RWPE1 (cell line): ENCODE data around the gene IFRD2.
A peak's percentile ranks its signal among the peaks of the same experiment; 100 is the strongest.

ENCODE experiments used
- CTCF ChIA-PET: fragments of 350-600 bp; sonication (Branson Sonifier 250); formaldehyde crosslinking; extraction: SDS; loops from one replicate; lab custom pipeline; 2021; lab: Yijun Ruan, JAX
- POLR2A ChIA-PET: fragments of 400-600 bp; formaldehyde crosslinking; extraction: SDS; loops from one replicate; lab custom pipeline; 2020; ENCODE audit warnings: antibody characterized with exemption; ENCODE audit not compliant: low non-redundant PET; lab: Yijun Ruan, JAX
- DNase-seq: peaks from one replicate; pipeline ENCODE4 v3.0.0; 2012; ENCODE audit warnings: low spot score
- H3K27ac ChIP-seq: fragments of 450-650 bp; 2 replicates; pipeline ENCODE4 v1.5.1; 2017
- TF ChIP-seq, protein P1 (sequence below): fragments of 450-650 bp; conservative IDR thresholded peaks from 2 replicates; pipeline ENCODE4 v1.5.1; 2017; ENCODE audit warnings: low read depth, mild to moderate bottlenecking

Gene IFRD2

GRCh38 chr3:50261505-50261904 is 30.7 kb downstream of the IFRD2 start:
- no peak for DNase-seq
- TF ChIP-seq, protein P1, sequence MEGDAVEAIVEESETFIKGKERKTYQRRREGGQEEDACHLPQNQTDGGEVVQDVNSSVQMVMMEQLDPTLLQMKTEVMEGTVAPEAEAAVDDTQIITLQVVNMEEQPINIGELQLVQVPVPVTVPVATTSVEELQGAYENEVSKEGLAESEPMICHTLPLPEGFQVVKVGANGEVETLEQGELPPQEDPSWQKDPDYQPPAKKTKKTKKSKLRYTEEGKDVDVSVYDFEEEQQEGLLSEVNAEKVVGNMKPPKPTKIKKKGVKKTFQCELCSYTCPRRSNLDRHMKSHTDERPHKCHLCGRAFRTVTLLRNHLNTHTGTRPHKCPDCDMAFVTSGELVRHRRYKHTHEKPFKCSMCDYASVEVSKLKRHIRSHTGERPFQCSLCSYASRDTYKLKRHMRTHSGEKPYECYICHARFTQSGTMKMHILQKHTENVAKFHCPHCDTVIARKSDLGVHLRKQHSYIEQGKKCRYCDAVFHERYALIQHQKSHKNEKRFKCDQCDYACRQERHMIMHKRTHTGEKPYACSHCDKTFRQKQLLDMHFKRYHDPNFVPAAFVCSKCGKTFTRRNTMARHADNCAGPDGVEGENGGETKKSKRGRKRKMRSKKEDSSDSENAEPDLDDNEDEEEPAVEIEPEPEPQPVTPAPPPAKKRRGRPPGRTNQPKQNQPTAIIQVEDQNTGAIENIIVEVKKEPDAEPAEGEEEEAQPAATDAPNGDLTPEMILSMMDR = no peak
- CTCF ChIA-PET = interaction anchor here (1.5 kb wide), 1 partner anchor 67 kb away, joined by 6 read pairs; no protein-coding TSS in a partner anchor
- POLR2A ChIA-PET = no interaction called here
- peak overlapping the region; percentile 100 for H3K27ac ChIP-seq

DNA sequence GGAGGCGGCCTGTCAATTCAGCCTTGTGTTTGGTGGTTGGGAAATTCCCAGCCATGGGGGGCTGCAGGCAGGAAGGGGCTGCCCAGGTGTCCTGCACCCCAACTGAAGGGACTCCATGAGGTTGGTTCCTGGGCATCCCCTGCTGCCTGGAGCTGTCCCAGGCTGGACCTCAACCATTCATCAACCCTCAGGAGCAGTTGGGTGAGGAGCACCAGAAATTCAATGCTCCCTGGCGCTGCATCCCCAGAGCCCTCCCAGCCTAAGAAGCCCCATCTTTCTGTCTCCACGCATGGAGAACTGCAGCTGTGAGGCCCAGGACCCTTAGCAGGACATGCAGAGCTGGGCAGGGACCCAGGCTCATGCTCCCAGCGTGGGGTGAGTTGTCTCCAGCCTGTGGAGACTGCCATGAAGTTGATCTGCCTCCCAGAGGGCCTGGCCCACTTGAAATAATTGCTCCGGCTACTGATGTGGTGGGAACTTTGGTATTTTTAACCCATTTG is 31.2 kb downstream of the IFRD2 start:
- ChIA-PET CTCF (interaction anchor here (1.5 kb wide), 1 partner anchor 67 kb away, joined by 6 read pairs; no protein-coding TSS in a partner anchor), POLR2A (no interaction called here)
- DNase-seq = no peak
- TF ChIP-seq, protein P1 = no peak
- peak overlapping the region; percentile 100 for H3K27ac ChIP-seq

DNA sequence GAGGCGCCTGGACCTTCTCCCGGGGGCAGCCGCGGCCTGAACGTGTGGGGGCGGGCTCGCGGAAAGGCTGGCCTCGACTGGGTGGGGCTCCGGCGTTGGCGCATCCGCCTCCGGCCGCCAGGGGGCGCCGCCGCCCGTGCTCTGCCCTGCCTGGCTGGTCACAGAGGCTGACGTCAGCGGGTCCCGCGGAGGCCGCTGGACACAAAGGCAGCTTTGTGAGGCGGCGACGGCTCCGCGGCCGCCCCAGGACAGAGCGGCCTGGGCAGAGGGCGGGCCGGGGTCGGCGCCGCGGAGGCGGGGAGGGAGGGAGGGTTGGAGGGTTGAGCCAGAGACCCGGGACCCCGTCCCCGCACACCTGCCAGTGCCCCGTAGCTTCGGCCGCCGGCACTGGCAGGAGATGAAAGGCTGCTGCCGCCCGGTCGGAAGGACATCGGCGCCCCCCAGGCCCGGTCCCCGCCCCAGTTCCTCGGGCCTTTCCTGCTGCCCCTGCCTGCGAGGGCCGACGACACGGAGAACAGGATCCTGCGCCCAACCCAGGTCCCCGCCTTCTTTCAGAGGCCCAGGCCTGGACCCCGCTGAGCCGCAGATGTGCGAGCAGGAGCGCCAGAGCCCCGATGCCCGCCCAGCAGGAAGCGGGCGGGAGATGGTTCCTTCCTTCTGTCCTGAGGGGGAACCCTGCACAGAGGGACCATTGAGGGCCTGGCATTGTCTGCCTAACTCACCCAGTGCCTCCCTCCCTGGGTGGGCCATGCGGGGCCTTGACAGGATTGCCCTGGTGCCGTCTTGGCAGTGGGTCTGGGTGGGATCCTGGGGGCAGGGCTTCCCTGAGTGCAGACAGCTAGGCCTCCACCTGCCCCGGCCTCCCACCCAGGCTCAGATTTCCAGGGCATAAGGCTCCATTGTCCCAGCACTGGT is 31.9 kb downstream of the IFRD2 start:
- POLR2A ChIA-PET = no interaction called here
- H3K27ac ChIP-seq = peak overlapping the region; percentile 100
- DNase-seq = peak; percentile 77
- CTCF ChIA-PET = interaction anchor here (0.6 to 1.5 kb wide), 6 partner anchors 9 to 66 kb away, joined by 3 to 9 read pairs (median 4); no protein-coding TSS in a partner anchor
- TF ChIP-seq, protein P1 = peak; percentile 96

DNA sequence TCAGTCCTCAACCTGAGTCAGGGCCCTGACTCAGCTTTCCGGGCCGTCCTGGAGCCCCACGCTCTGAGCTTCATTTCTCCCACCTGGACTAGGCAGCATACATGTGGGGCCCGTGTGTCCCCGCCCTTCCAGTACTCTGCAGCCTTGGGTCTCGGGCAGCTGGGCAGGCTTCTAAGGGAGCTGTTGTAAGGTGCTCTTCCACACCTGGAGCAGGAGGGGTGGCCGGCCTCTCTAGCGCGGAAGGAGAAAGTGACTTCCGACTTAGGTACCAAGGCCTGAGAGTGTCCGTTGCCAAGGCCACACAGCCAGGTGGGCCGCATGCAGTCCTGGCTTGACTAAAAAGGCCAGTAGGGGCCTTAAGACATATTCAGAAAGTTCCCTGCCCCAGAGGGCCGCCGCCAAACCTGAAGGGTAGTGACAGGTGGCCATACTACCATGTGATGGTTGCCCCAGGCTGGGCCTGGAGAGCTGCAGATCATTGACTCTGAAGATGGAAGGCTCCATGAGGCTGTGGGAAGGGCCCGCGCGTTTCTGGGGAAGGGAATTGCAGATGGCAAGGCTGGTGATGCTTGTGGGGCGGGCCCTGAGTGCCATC is 32.7 kb downstream of the IFRD2 start:
- TF ChIP-seq, protein P1 = no peak
- ChIA-PET POLR2A (no interaction called here), CTCF (interaction anchor here (0.6 to 1.0 kb wide), 4 partner anchors 11 to 56 kb away, joined by 3 to 9 read pairs (median 4); no protein-coding TSS in a partner anchor)
- H3K27ac ChIP-seq = peak overlapping the region; percentile 100
- no peak for DNase-seq

DNA sequence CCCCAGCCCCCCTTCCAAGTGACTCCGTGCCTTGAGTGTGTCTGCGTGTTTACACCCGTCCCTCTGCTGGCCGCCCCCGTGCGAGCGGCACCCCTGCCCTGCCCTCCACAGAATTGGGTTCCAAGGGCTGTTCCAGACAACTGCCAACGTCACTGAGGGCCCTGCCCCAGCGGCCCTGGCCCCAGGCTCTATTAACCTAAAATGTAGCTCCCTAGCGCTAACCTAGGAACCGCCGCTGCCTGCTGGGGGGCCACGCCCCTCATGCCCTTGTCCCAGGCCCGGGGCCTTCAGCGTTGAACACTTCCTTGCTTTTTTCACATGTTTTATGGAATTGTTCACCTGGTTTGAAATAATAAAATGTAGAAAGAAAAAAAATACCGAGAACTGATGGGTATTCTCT is 33.2 kb downstream of the IFRD2 start:
- H3K27ac ChIP-seq = peak overlapping the region; percentile 100
- POLR2A ChIA-PET = interaction anchor here (0.6 kb wide), 1 partner anchor 33 kb away, joined by 5 read pairs; no protein-coding TSS in a partner anchor
- no peak for DNase-seq
- CTCF ChIA-PET = interaction anchor here (0.9 kb wide), 1 partner anchor 30 kb away, joined by 3 read pairs; no protein-coding TSS in a partner anchor
- TF ChIP-seq, protein P1 = no peak
